H1 (cell line): ENCODE measurements around the gene FIZ1. TPM values are rescaled to one million over a fixed set of nuclear protein-coding genes. Genes with fewer than 3 reads are reported as not detected.

ENCODE experiments used
- CTCF ChIA-PET: fragments of 300-600 bp; sonication (Branson Sonifier 250); formaldehyde crosslinking; loops from one replicate; lab custom pipeline; 2021; ENCODE audit not compliant: partially characterized antibody; lab: Charles Lee
- POLR2A ChIA-PET: fragments of 300-600 bp; sonication (Branson Sonifier 250); formaldehyde crosslinking; loops from one replicate; lab custom pipeline; 2021; ENCODE audit warnings: inconsistent platforms; ENCODE audit not compliant: partially characterized antibody; lab: Charles Lee
- DNase-seq, 2 experiments: peaks; one replicate each; pipeline versions ENCODE4 v3.0.0 to v3.0.0-alpha.2; 2010 to 2022; ENCODE audit warnings: low spot score in 2 of 2, low read depth in 1 of 2, mixed read lengths in 1 of 2
- FAIRE-seq: peaks from 2 replicates; lab custom pipeline; 2011; peaks lifted over from hg19 to GRCh38; lab: Jason Lieb, UNC
- H2AFZ ChIP-seq: 2 replicates; pipeline ENCODE4 v1.8.1; 2012; ENCODE audit warnings: low read length, inconsistent platforms
- H2AK5ac ChIP-seq: 2 replicates; pipeline ENCODE4 v1.6.1; 2013; ENCODE audit warnings: low read depth, low read length
- H2BK120ac ChIP-seq: replicated peaks from 2 replicates; pipeline ENCODE3; 2013; ENCODE audit warnings: low read depth, low read length, inconsistent platforms
- H2BK12ac ChIP-seq: 2 replicates; pipeline ENCODE4 v1.6.1; 2013; ENCODE audit warnings: low read depth, low read length
- H2BK15ac ChIP-seq: 2 replicates; pipeline ENCODE4 v1.6.1; 2013; ENCODE audit warnings: low read length
- H2BK20ac ChIP-seq: 2 replicates; pipeline ENCODE4 v1.6.1; 2013; ENCODE audit warnings: low read length
- H2BK5ac ChIP-seq: 2 replicates; pipeline ENCODE4 v1.6.1; 2013; ENCODE audit warnings: low read depth, low read length
- H3K14ac ChIP-seq: 2 replicates; pipeline ENCODE4 v1.6.1; 2013; ENCODE audit warnings: inconsistent platforms; ENCODE audit not compliant: insufficient read length
- H3K18ac ChIP-seq: 2 replicates; pipeline ENCODE4 v1.6.1; 2013; ENCODE audit warnings: low read length; ENCODE audit errors: extremely low read depth
- H3K23ac ChIP-seq: 2 replicates; pipeline ENCODE4 v1.6.1; 2013; ENCODE audit warnings: inconsistent platforms; ENCODE audit not compliant: insufficient read length
- H3K23me2 ChIP-seq: 2 replicates; pipeline ENCODE4 v1.6.1; 2013; ENCODE audit warnings: low read depth, low read length
- H3K27ac ChIP-seq: 2 replicates; pipeline ENCODE4 v1.6.1; 2011; ENCODE audit warnings: low read depth, low read length, inconsistent platforms
- H3K27me3 ChIP-seq, 4 experiments: replicated peaks in 1 of 4; 1 replicate in 1 of 4; 2 replicates in 3 of 4; pipeline versions ENCODE4 v1.6.1 to v1.8.1; 2011 to 2013; ENCODE audit warnings: low read length in 3 of 4, mild to moderate bottlenecking in 3 of 4, inconsistent platforms in 2 of 4, mixed read lengths in 2 of 4, moderate library complexity in 1 of 4; ENCODE audit not compliant: control insufficient read depth in 3 of 4, insufficient read depth in 3 of 4; ENCODE audit errors: extremely low read depth in 1 of 4
- H3K36me3 ChIP-seq, 4 experiments: 2 replicates each; pipeline versions ENCODE4 v1.6.1 to v1.8.1; 2011 to 2013; ENCODE audit warnings: mild to moderate bottlenecking in 4 of 4, low read length in 3 of 4, moderate library complexity in 2 of 4, control low read depth in 1 of 4, inconsistent platforms in 1 of 4; ENCODE audit not compliant: insufficient read depth in 4 of 4, control insufficient read depth in 2 of 4
- H3K4ac ChIP-seq: replicated peaks from 2 replicates; pipeline ENCODE3; 2013; ENCODE audit warnings: low read length, low read depth, mixed read lengths, inconsistent platforms; ENCODE audit not compliant: insufficient read length
- H3K4me1 ChIP-seq, 4 experiments: replicated peaks in 1 of 4; 1 replicate in 1 of 4; 2 replicates in 3 of 4; pipeline versions ENCODE4 v1.6.1 to v1.8.1; 2011 to 2013; ENCODE audit warnings: low read length in 3 of 4, inconsistent platforms in 2 of 4, mixed read lengths in 1 of 4; ENCODE audit not compliant: insufficient read depth in 4 of 4, control insufficient read depth in 3 of 4
- H3K4me2 ChIP-seq, 2 experiments: 2 replicates each; pipeline versions ENCODE4 v1.6.1 to v1.8.1; 2011 to 2013; ENCODE audit warnings: low read depth in 2 of 2, low read length in 2 of 2, control low read depth in 1 of 2, inconsistent platforms in 1 of 2, mild to moderate bottlenecking in 1 of 2; ENCODE audit not compliant: insufficient read depth in 1 of 2
- H3K4me3 ChIP-seq, 4 experiments: fragments of 200-600, 300-600 bp in 1 of 4; sonication (generic), shearing (Covaris generic), sonication (Bioruptor Twin) in 1 of 4; 2 replicates each; pipeline versions ENCODE4 v1.5.1 to v1.8.1; 2011 to 2016; ENCODE audit warnings: low read length in 4 of 4, low read depth in 3 of 4, control low read depth in 2 of 4, inconsistent platforms in 2 of 4, mild to moderate bottlenecking in 2 of 4, mixed read lengths in 1 of 4, moderate library complexity in 1 of 4; ENCODE audit not compliant: insufficient read depth in 2 of 4; ENCODE audit errors: extremely low read depth in 1 of 4
- H3K56ac ChIP-seq: replicated peaks from 2 replicates; pipeline ENCODE3; 2013; ENCODE audit warnings: low read depth, mild to moderate bottlenecking, mixed read lengths, low read length, inconsistent platforms; ENCODE audit not compliant: insufficient read length
- H3K79me1 ChIP-seq: 2 replicates; pipeline ENCODE4 v1.6.1; 2013; ENCODE audit warnings: low read depth, low read length, control low read depth
- H3K79me2 ChIP-seq, 2 experiments: 2 replicates each; pipeline versions ENCODE4 v1.6.1 to v1.8.1; 2012 to 2013; ENCODE audit warnings: low read length in 2 of 2, mild to moderate bottlenecking in 2 of 2, inconsistent platforms in 1 of 2; ENCODE audit not compliant: insufficient read depth in 2 of 2, control insufficient read depth in 1 of 2
- H3K9ac ChIP-seq, 4 experiments: replicated peaks in 1 of 4; 1 replicate in 1 of 4; 2 replicates in 3 of 4; pipeline versions ENCODE4 v1.6.1 to v1.8.1; 2011 to 2013; ENCODE audit warnings: low read depth in 3 of 4, low read length in 3 of 4, control low read depth in 2 of 4, mild to moderate bottlenecking in 2 of 4, moderate library complexity in 2 of 4, inconsistent platforms in 1 of 4; ENCODE audit errors: extremely low read depth in 1 of 4
- H3K9me3 ChIP-seq, 2 experiments: 2 replicates each; pipeline versions ENCODE4 v1.6.1 to v1.8.1; 2012 to 2013; ENCODE audit warnings: mild to moderate bottlenecking in 2 of 2, moderate library complexity in 2 of 2, control low read depth in 1 of 2, inconsistent platforms in 1 of 2, low read depth in 1 of 2, low read length in 1 of 2, mixed read lengths in 1 of 2; ENCODE audit not compliant: insufficient read depth in 2 of 2
- H4K20me1 ChIP-seq, 2 experiments: replicated peaks in 1 of 2; 2 replicates each; pipeline versions ENCODE3 to v1.8.1; 2011 to 2013; ENCODE audit warnings: inconsistent platforms in 2 of 2, low read length in 2 of 2, mild to moderate bottlenecking in 1 of 2; ENCODE audit not compliant: insufficient read depth in 2 of 2, control insufficient read depth in 1 of 2
- H4K5ac ChIP-seq: 2 replicates; pipeline ENCODE4 v1.6.1; 2013; ENCODE audit warnings: low read length, low read depth, mixed read lengths, inconsistent platforms; ENCODE audit not compliant: insufficient read length
- H4K8ac ChIP-seq: 2 replicates; pipeline ENCODE4 v1.8.0; 2013; ENCODE audit warnings: mild to moderate bottlenecking, moderate library complexity, low read length, inconsistent platforms; ENCODE audit not compliant: insufficient read depth; ENCODE audit errors: extremely low read depth
- H4K91ac ChIP-seq: replicated peaks from 2 replicates; pipeline ENCODE3; 2013; ENCODE audit warnings: low read length, mixed read lengths, inconsistent platforms; ENCODE audit not compliant: insufficient read length
- MAX ChIP-seq: IDR thresholded peaks from 2 replicates; pipeline ENCODE4 v1.6.1; 2012; ENCODE audit warnings: inconsistent platforms
- SIX5 ChIP-seq: IDR thresholded peaks from 2 replicates; pipeline ENCODE4 v1.6.1; 2011; ENCODE audit warnings: mild to moderate bottlenecking, low read depth, low read length
- WGBS, 2 experiments: shearing (Covaris generic) in 1 of 2; methylation state at CpG; one replicate each; pipeline versions ENCODE4 v1.1.6 to v1.1.7; 2013 to 2015; ENCODE audit warnings: low lambda C conversion rate in 2 of 2, mixed read lengths in 2 of 2, inconsistent platforms in 1 of 2, low coverage in 1 of 2, missing lambda C conversion rate in 1 of 2; ENCODE audit not compliant: insufficient replicate concordance in 2 of 2, insufficient coverage in 1 of 2, insufficient read length in 1 of 2; ENCODE audit errors: extremely low coverage in 1 of 2, missing lambda C conversion rate in 1 of 2; 5-methylcytosine and 5-hydroxymethylcytosine counted together
- polyA plus RNA-seq, 7 experiments: library from polyadenylated mRNA; depleted of rRNA in 3 of 7; stranded (reverse) in 5 of 7; unstranded in 2 of 7; fragments of >200 nt in 5 of 7; fragments of 200-250 nt in 2 of 7; gene quantifications; 1 replicate in 5 of 7; 2 replicates in 1 of 7; 4 replicates in 1 of 7; pipeline versions ENCODE4 v1.2.1 to v1.2.3, GENCODE V29; 2011 to 2013; ENCODE audit warnings: missing spikeins in 2 of 7, mixed read lengths in 2 of 7
- total RNA-seq: library from RNA; stranded (reverse); fragmentation: NEBNext Ultra II Directional; extraction: Animal tissue kit (Norgen Biotek cat#: 25700); gene quantifications from 2 replicates; pipeline ENCODE4 v1.2.1, GENCODE V29; 2021

The FIZ1 gene
- total and polyA plus RNA-seq, 2 of the 8 experiments (the other 6 are each of a cell fraction or from before 2014, with no cell fraction given), result 9.1 to 18.5 TPM

- peak overlapping the region; percentile 55 for H3K18ac ChIP-seq
- H3K79me2 ChIP-seq, result peaks cover 4 to 28% of the 10 kb centered on the region in 2 experiments; a peak in 3 of 4 replicates
- no peaks in the 10 kb centered on the region; a peak in 1 of 4 replicates for H3K9me3 ChIP-seq
- no peak overlapping the region for H3K23ac ChIP-seq
- peak overlapping the region; percentile 10; the same call in 1 of the 2 replicates for H3K27ac ChIP-seq
- peaks cover 0 to 16% (median 10%) of the 10 kb centered on the region in 4 experiments; a peak in 6 of 7 replicates for H3K4me1 ChIP-seq
- H3K14ac ChIP-seq, result no peak overlapping the region
- peak overlapping the region; percentile 61 for H3K4ac ChIP-seq
- ChIA-PET POLR2A (interaction anchor here (0.7 to 9.2 kb wide), 9 partner anchors 8 to 43 kb away, joined by 3 to 96 read pairs (median 6); partner anchors contain the start of genes U2AF2 and ZNF784), CTCF (interaction anchor here (1.3 to 4.0 kb wide), 3 partner anchors 9 to 35 kb away, joined by 3 to 18 read pairs (median 10); no protein-coding TSS in a partner anchor)
- H2BK20ac ChIP-seq, result no peak overlapping the region
- peak overlapping the region; percentile 68 to 98 (median 80) for H3K4me3 ChIP-seq
- H2BK12ac ChIP-seq, result no peak overlapping the region
- peak overlapping the region; percentile 50 for H4K5ac ChIP-seq
- no peak overlapping the region; the same call in 1 of the 2 replicates for H4K8ac ChIP-seq
- TF ChIP-seq SIX5, result no peak
- TF ChIP-seq MAX, result 0 out of 2 replicates have a peak, but pooled peaks have one; percentile 13
- H4K20me1 ChIP-seq, result peaks cover 2 to 7% of the 10 kb centered on the region in 2 experiments
- no peak for FAIRE-seq
- H3K23me2 ChIP-seq, result peaks cover 28% of the 10 kb centered on the region
- H2BK120ac ChIP-seq, result no peak overlapping the region
- no peak overlapping the region for H2AFZ ChIP-seq
- H3K79me1 ChIP-seq, result peaks cover 14% of the 10 kb centered on the region
- peak overlapping the region; percentile 15 for H4K91ac ChIP-seq
- H2BK15ac ChIP-seq, result no peak overlapping the region
- H3K36me3 ChIP-seq, result peaks cover 7 to 13% (median 10%) of the 10 kb centered on the region in 4 experiments
- H2BK5ac ChIP-seq, result peak overlapping the region; percentile 35; the same call in 1 of the 2 replicates
- H3K56ac ChIP-seq, result peak overlapping the region; percentile 40
- H2AK5ac ChIP-seq, result no peak overlapping the region
- no peak for DNase-seq
- peak overlapping the region; percentile 87 to 99 for H3K4me2 ChIP-seq
- WGBS, 2 experiments, result 1% methylated on average over 13 of the region's 25 CpGs; no CpG with 5 or more reads in 1 of the 2 experiments
- H3K27me3 ChIP-seq, result no peaks in the 10 kb centered on the region
- peak overlapping the region; percentile 34 to 78 (median 42); a peak in 5 of 7 replicates for H3K9ac ChIP-seq
These were observed 42.3 kb upstream of the FIZ1 start for GRCh38 chr19:55641426-55642152.
